Ureter (tissue), 1 donor: ENCODE data around the gene PADI2. TPM values are rescaled to one million over a fixed set of nuclear protein-coding genes. Genes with fewer than 3 reads are reported as not detected.

Source experiments
- DNase-seq: peaks from one replicate; pipeline ENCODE4 v3.0.0-alpha.2; 2020; ENCODE audit warnings: low spot score
- total RNA-seq: library from RNA; stranded (reverse); gene quantifications from one replicate; pipeline ENCODE4 v1.2.4, GENCODE V29; 2023
- donor health status: DM: yes; HTN: yes; CAD: no.

Gene PADI2
- total RNA-seq, 1 donor from 2014 or later, result 1.8 TPM

DNA sequence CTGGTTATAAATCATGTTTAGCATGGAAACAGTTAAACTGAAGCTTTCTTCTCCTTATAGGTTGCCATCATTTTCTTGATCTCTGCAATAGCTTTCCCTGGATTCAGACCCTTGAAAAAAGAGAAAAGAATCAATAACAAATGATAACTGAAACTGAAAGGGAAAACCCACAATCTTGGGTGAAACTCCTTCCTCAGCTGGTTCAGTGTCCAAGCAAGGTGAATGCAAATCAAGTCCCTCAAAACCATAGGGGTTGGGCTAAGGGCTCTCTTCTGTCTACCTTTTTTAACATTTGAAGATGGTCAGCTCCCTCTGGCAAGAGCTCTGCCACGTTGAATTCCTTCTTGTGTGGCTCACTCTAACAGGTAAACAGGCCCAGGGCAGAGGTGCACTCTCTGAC is 100.4 kb downstream of the PADI2 start:
- no peak for DNase-seq

DNA sequence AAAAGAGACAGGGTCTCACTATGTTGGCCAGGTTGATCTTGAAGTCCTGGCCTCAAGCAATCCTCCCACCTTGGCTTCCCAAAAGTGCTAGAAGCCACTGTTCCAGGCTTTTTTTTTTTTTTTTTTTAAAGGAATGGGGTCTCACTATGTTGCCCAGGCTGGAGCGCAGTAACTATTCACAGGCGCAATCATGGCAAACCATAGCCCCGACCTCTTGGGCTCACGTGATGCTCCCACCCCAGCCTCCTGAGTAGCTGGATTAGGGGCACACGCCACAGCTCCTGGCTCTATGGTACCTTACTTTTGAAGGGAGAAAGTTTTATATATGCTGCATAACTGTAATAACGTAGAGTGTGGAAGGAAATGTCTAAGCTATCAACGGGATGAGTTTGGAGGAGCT is 101.8 kb downstream of the PADI2 start:
- no peak for DNase-seq

Other genes with a start within 250 kb of the PADI2 start
- 1,626 TPM for gene RNU1-2, start 223.5 kb downstream of the PADI2 start, total RNA-seq
- gene CROCC, start 197.5 kb downstream of the PADI2 start, total RNA-seq, result 38.5 TPM
- 7.1 TPM for gene MFAP2, start 138.8 kb downstream of the PADI2 start, total RNA-seq
- 33.7 TPM for gene ATP13A2, start 107.5 kb downstream of the PADI2 start, total RNA-seq
- gene SDHB, start 65.4 kb downstream of the PADI2 start, total RNA-seq, result 64.1 TPM
- 0.86 TPM for gene PADI1, start 85.7 kb upstream of the PADI2 start, total RNA-seq
- 65.3 TPM for gene PADI3, start 129.6 kb upstream of the PADI2 start, total RNA-seq
- gene PADI4, start 188.7 kb upstream of the PADI2 start, total RNA-seq, result 0.23 TPM